ENCODE results near the gene CDH2.

The CDH2 gene

GRCh38 chr18:28045176-28045810 lies 131.6 kb downstream of the CDH2 start:
- DNase-seq (ENCODE audit: low read depth, low spot score) = no peak
- H3K9me3 ChIP-seq (ENCODE audit: control insufficient read depth, insufficient read depth, low read length) = no peaks in the 10 kb centered on the region
- H3K36me3 ChIP-seq (ENCODE audit: control insufficient read depth, insufficient read depth, low read length) = no peaks in the 10 kb centered on the region
- WGBS (ENCODE audit: insufficient coverage, insufficient read length) = no CpG with 5 or more reads among the region's 3 CpGs
- peaks cover 5% of the 10 kb centered on the region; the same call in 1 of the 2 replicates for H3K4me1 ChIP-seq (ENCODE audit: control insufficient read depth, insufficient read depth, low read length)
- H3K4me3 ChIP-seq (ENCODE audit: low read length) = no peak overlapping the region
- no peaks in the 10 kb centered on the region for H3K27me3 ChIP-seq (ENCODE audit: control insufficient read depth, insufficient read depth, low read length)
- H3K27ac ChIP-seq (ENCODE audit: low read length) = no peak overlapping the region

GRCh38 chr18:28044036-28044435 lies 132.9 kb downstream of the CDH2 start:
- H3K9me3 ChIP-seq (ENCODE audit: control insufficient read depth, insufficient read depth, low read length) = no peaks in the 10 kb centered on the region
- no peak overlapping the region for H3K4me3 ChIP-seq (ENCODE audit: low read length)
- DNase-seq (ENCODE audit: low read depth, low spot score) = no peak
- no CpG with 5 or more reads among the region's 4 CpGs for WGBS (ENCODE audit: insufficient coverage, insufficient read length)
- no peak overlapping the region for H3K27ac ChIP-seq (ENCODE audit: low read length)
- H3K36me3 ChIP-seq (ENCODE audit: control insufficient read depth, insufficient read depth, low read length) = no peaks in the 10 kb centered on the region
- no peaks in the 10 kb centered on the region for H3K27me3 ChIP-seq (ENCODE audit: control insufficient read depth, insufficient read depth, low read length)
- H3K4me1 ChIP-seq (ENCODE audit: control insufficient read depth, insufficient read depth, low read length) = peaks cover 5% of the 10 kb centered on the region; the same call in 1 of the 2 replicates

- Histone ChIP-seq H3K36me3 (ENCODE audit: control insufficient read depth, insufficient read depth, low read length) (no peaks in the 10 kb centered on the region), H3K27me3 (ENCODE audit: control insufficient read depth, insufficient read depth, low read length) (no peaks in the 10 kb centered on the region), H3K27ac (ENCODE audit: low read length) (no peak overlapping the region), H3K4me3 (ENCODE audit: low read length) (no peak overlapping the region), H3K9me3 (ENCODE audit: control insufficient read depth, insufficient read depth, low read length) (no peaks in the 10 kb centered on the region), H3K4me1 (ENCODE audit: control insufficient read depth, insufficient read depth, low read length) (peaks cover 5% of the 10 kb centered on the region; the same call in 1 of the 2 replicates)
- no peak for DNase-seq (ENCODE audit: low read depth, low spot score)
- no CpG with 5 or more reads among the region's 3 CpGs for WGBS (ENCODE audit: insufficient coverage, insufficient read length)
Measured at GRCh38 chr18:28043631-28044030, 133.3 kb downstream of the CDH2 start.

GRCh38 chr18:28041366-28041765 lies 135.6 kb downstream of the CDH2 start:
- Histone ChIP-seq H3K4me1 (ENCODE audit: control insufficient read depth, insufficient read depth, low read length) (peaks cover 3% of the 10 kb centered on the region; the same call in 1 of the 2 replicates), H3K4me3 (ENCODE audit: low read length) (no peak overlapping the region), H3K36me3 (ENCODE audit: control insufficient read depth, insufficient read depth, low read length) (no peaks in the 10 kb centered on the region), H3K27me3 (ENCODE audit: control insufficient read depth, insufficient read depth, low read length) (no peaks in the 10 kb centered on the region), H3K9me3 (ENCODE audit: control insufficient read depth, insufficient read depth, low read length) (no peaks in the 10 kb centered on the region), H3K27ac (ENCODE audit: low read length) (no peak overlapping the region)
- no CpG with 5 or more reads among the region's 5 CpGs for WGBS (ENCODE audit: insufficient coverage, insufficient read length)
- no peak for DNase-seq (ENCODE audit: low read depth, low spot score)

GRCh38 chr18:28040716-28041115 lies 136.2 kb downstream of the CDH2 start:
- no peak for DNase-seq (ENCODE audit: low read depth, low spot score)
- no peaks in the 10 kb centered on the region for H3K9me3 ChIP-seq (ENCODE audit: control insufficient read depth, insufficient read depth, low read length)
- H3K27ac ChIP-seq (ENCODE audit: low read length) = no peak overlapping the region
- peaks cover 3% of the 10 kb centered on the region; the same call in 1 of the 2 replicates for H3K4me1 ChIP-seq (ENCODE audit: control insufficient read depth, insufficient read depth, low read length)
- no peaks in the 10 kb centered on the region for H3K36me3 ChIP-seq (ENCODE audit: control insufficient read depth, insufficient read depth, low read length)
- H3K27me3 ChIP-seq (ENCODE audit: control insufficient read depth, insufficient read depth, low read length) = no peaks in the 10 kb centered on the region
- H3K4me3 ChIP-seq (ENCODE audit: low read length) = no peak overlapping the region

- DNase-seq (ENCODE audit: low read depth, low spot score) = no peak
- H3K27me3 ChIP-seq (ENCODE audit: control insufficient read depth, insufficient read depth, low read length) = no peaks in the 10 kb centered on the region
- H3K9me3 ChIP-seq (ENCODE audit: control insufficient read depth, insufficient read depth, low read length) = no peaks in the 10 kb centered on the region
- H3K4me3 ChIP-seq (ENCODE audit: low read length) = no peak overlapping the region
- no CpG with 5 or more reads among the region's 2 CpGs for WGBS (ENCODE audit: insufficient coverage, insufficient read length)
- no peak overlapping the region for H3K27ac ChIP-seq (ENCODE audit: low read length)
- H3K4me1 ChIP-seq (ENCODE audit: control insufficient read depth, insufficient read depth, low read length) = no peaks in the 10 kb centered on the region; the same call in 1 of the 2 replicates
- no peaks in the 10 kb centered on the region for H3K36me3 ChIP-seq (ENCODE audit: control insufficient read depth, insufficient read depth, low read length)
Measured at GRCh38 chr18:28040211-28040610, 136.7 kb downstream of the CDH2 start.

- Histone ChIP-seq H3K27ac (ENCODE audit: low read length) (no peak overlapping the region), H3K4me3 (ENCODE audit: low read length) (no peak overlapping the region), H3K4me1 (ENCODE audit: control insufficient read depth, insufficient read depth, low read length) (no peaks in the 10 kb centered on the region), H3K9me3 (ENCODE audit: control insufficient read depth, insufficient read depth, low read length) (no peaks in the 10 kb centered on the region), H3K36me3 (ENCODE audit: control insufficient read depth, insufficient read depth, low read length) (no peaks in the 10 kb centered on the region), H3K27me3 (ENCODE audit: control insufficient read depth, insufficient read depth, low read length) (no peaks in the 10 kb centered on the region)
- DNase-seq (ENCODE audit: low read depth, low spot score) = no peak
- no CpG with 5 or more reads among the region's 3 CpGs for WGBS (ENCODE audit: insufficient coverage, insufficient read length)
Measured at GRCh38 chr18:28039691-28040090, 137.2 kb downstream of the CDH2 start.

- no peaks in the 10 kb centered on the region for H3K9me3 ChIP-seq (ENCODE audit: control insufficient read depth, insufficient read depth, low read length)
- H3K36me3 ChIP-seq (ENCODE audit: control insufficient read depth, insufficient read depth, low read length) = no peaks in the 10 kb centered on the region
- no peaks in the 10 kb centered on the region for H3K4me1 ChIP-seq (ENCODE audit: control insufficient read depth, insufficient read depth, low read length)
- no peak overlapping the region for H3K27ac ChIP-seq (ENCODE audit: low read length)
- H3K4me3 ChIP-seq (ENCODE audit: low read length) = no peak overlapping the region
- no peak for DNase-seq (ENCODE audit: low read depth, low spot score)
- WGBS (ENCODE audit: insufficient coverage, insufficient read length) = no CpG with 5 or more reads among the region's 5 CpGs
- H3K27me3 ChIP-seq (ENCODE audit: control insufficient read depth, insufficient read depth, low read length) = no peaks in the 10 kb centered on the region
Measured at GRCh38 chr18:28039078-28039477, 137.9 kb downstream of the CDH2 start.

GRCh38 chr18:28036488-28036887 lies 140.4 kb downstream of the CDH2 start:
- WGBS (ENCODE audit: insufficient coverage, insufficient read length) = no CpG with 5 or more reads among the region's 5 CpGs
- no peaks in the 10 kb centered on the region for H3K4me1 ChIP-seq (ENCODE audit: control insufficient read depth, insufficient read depth, low read length)

GRCh38 chr18:28034567-28034966 lies 142.4 kb downstream of the CDH2 start:
- Histone ChIP-seq H3K4me1 (ENCODE audit: control insufficient read depth, insufficient read depth, low read length) (no peaks in the 10 kb centered on the region), H3K9me3 (ENCODE audit: control insufficient read depth, insufficient read depth, low read length) (no peaks in the 10 kb centered on the region), H3K27me3 (ENCODE audit: control insufficient read depth, insufficient read depth, low read length) (no peaks in the 10 kb centered on the region), H3K27ac (ENCODE audit: low read length) (no peak overlapping the region), H3K4me3 (ENCODE audit: low read length) (no peak overlapping the region), H3K36me3 (ENCODE audit: control insufficient read depth, insufficient read depth, low read length) (no peaks in the 10 kb centered on the region)
- WGBS (ENCODE audit: insufficient coverage, insufficient read length) = no CpG with 5 or more reads among the region's 5 CpGs
- DNase-seq (ENCODE audit: low read depth, low spot score) = no peak

More at GRCh38 chr18:28036488-28036887, 140.4 kb downstream of the CDH2 start:
- no peak for DNase-seq (ENCODE audit: low read depth, low spot score)
- no peak overlapping the region for H3K4me3 ChIP-seq (ENCODE audit: low read length)
- H3K27ac ChIP-seq (ENCODE audit: low read length) = no peak overlapping the region
- H3K36me3 ChIP-seq (ENCODE audit: control insufficient read depth, insufficient read depth, low read length) = no peaks in the 10 kb centered on the region
- H3K9me3 ChIP-seq (ENCODE audit: control insufficient read depth, insufficient read depth, low read length) = no peaks in the 10 kb centered on the region
- H3K27me3 ChIP-seq (ENCODE audit: control insufficient read depth, insufficient read depth, low read length) = no peaks in the 10 kb centered on the region

- no peaks in the 10 kb centered on the region for H3K9me3 ChIP-seq (ENCODE audit: control insufficient read depth, insufficient read depth, low read length)
- H3K27ac ChIP-seq (ENCODE audit: low read length) = no peak overlapping the region
- no peak overlapping the region for H3K4me3 ChIP-seq (ENCODE audit: low read length)
- H3K4me1 ChIP-seq (ENCODE audit: control insufficient read depth, insufficient read depth, low read length) = no peaks in the 10 kb centered on the region
- DNase-seq (ENCODE audit: low read depth, low spot score) = no peak
- WGBS (ENCODE audit: insufficient coverage, insufficient read length) = no CpG with 5 or more reads among the region's 2 CpGs
- no peaks in the 10 kb centered on the region for H3K27me3 ChIP-seq (ENCODE audit: control insufficient read depth, insufficient read depth, low read length)
- H3K36me3 ChIP-seq (ENCODE audit: control insufficient read depth, insufficient read depth, low read length) = no peaks in the 10 kb centered on the region
Measured at GRCh38 chr18:28032177-28032576, 144.8 kb downstream of the CDH2 start.
